Activated CD8-positive, alpha-beta T cell treated with anti-CD3 and anti-CD28 coated beads for 36 hours (primary cell): Measurements from ENCODE around the gene SZT2. TPM values are rescaled to one million over a fixed set of nuclear protein-coding genes. Genes with fewer than 3 reads are reported as not detected.

ENCODE experiments used
- ATAC-seq: fragments of 200-7000 bp; cut with Tn5 transposase; one replicate; pipeline ENCODE4 v1.10.0; 2021; ENCODE audit warnings: mild to moderate bottlenecking, moderate library complexity
- CTCF ChIA-PET: fragments of 350-600 bp; sonication (Branson Sonifier 250); formaldehyde crosslinking; loops from one replicate; lab custom pipeline; 2021; ENCODE audit warnings: antibody characterized with exemption; lab: Charles Lee
- POLR2A ChIA-PET: fragments of 350-600 bp; sonication (Branson Sonifier 250); formaldehyde crosslinking; loops from one replicate; lab custom pipeline; 2021; ENCODE audit warnings: antibody characterized with exemption; lab: Charles Lee
- DNase-seq: peaks from one replicate; pipeline ENCODE4 v3.0.0-alpha.2; 2020
- H3K27ac Mint-ChIP-seq: one replicate; pipeline ENCODE4 v1.8.0; 2021; ENCODE audit warnings: mild to moderate bottlenecking, mixed read lengths
- H3K27me3 Mint-ChIP-seq: one replicate; pipeline ENCODE4 v1.8.0; 2021; ENCODE audit warnings: mixed read lengths
- H3K36me3 Mint-ChIP-seq: one replicate; pipeline ENCODE4 v1.8.0; 2021; ENCODE audit warnings: low read depth, mixed read lengths
- H3K4me1 Mint-ChIP-seq: one replicate; pipeline ENCODE4 v1.8.0; 2021; ENCODE audit warnings: low read depth, mixed read lengths
- H3K4me3 Mint-ChIP-seq: one replicate; pipeline ENCODE4 v1.8.0; 2021; ENCODE audit warnings: mild to moderate bottlenecking, moderate library complexity, mixed read lengths
- H3K9me3 Mint-ChIP-seq: one replicate; pipeline ENCODE4 v1.8.0; 2021; ENCODE audit warnings: mixed read lengths
- CTCF ChIP-seq: fragments of 200-600 bp; IDR thresholded peaks from one replicate; pipeline ENCODE4 v1.8.0; 2022; ENCODE audit warnings: antibody characterized with exemption, mild to moderate bottlenecking
- intact Hi-C: fragments of 100-400 bp; cut with micrococcal nuclease; formaldehyde crosslinking; loops from one replicate; pipeline ENCODE4 v1.10.0; 2022
- microRNA-seq: library from miRNA; unstranded; fragments of <30 nt; microRNA quantifications from one replicate; pipeline ENCODE4 v1.2.0, GENCODE V29; 2022; ENCODE audit warnings: borderline microRNAs expressed, borderline replicate concordance
- total RNA-seq, 2 experiments: library from RNA; stranded (reverse); gene quantifications; one replicate each; pipeline ENCODE4 v1.2.3, GENCODE V29; 2021

SZT2 gene
- total RNA-seq, 2 experiments from 2014 or later: 30.1 to 33.3 TPM

GRCh38 chr1:43503534-43503933 is 113.8 kb downstream of the SZT2 start:
- intact Hi-C loops: no loop called here
- no peak overlapping the region for H3K4me3 Mint-ChIP-seq
- no peaks in the 10 kb centered on the region for H3K9me3 Mint-ChIP-seq
- DNase-seq (no peak), ATAC-seq (no peak)
- no peaks in the 10 kb centered on the region for H3K4me1 Mint-ChIP-seq
- no peaks in the 10 kb centered on the region for H3K36me3 Mint-ChIP-seq
- CTCF ChIA-PET: no interaction called here
- H3K27ac Mint-ChIP-seq: no peak overlapping the region
- peaks cover 8% of the 10 kb centered on the region for H3K27me3 Mint-ChIP-seq
- no peak for TF ChIP-seq CTCF
- POLR2A ChIA-PET: no interaction called here

Small RNAs within 50 kb of the gene (microRNA-seq; reads per million reads assigned to microRNA genes)
- gene MIR6734 (1.2 reads per million), gene MIR6735 (2.7 reads per million)

Other genes starting within 250 kb of the SZT2 start
- 100 to 1,000 TPM; 115 TPM for gene EBNA1BP2, start 217.6 kb upstream of the SZT2 start, total RNA-seq
- gene CFAP57, start 217.6 kb upstream of the SZT2 start, total RNA-seq: under 1 TPM; 0.18 to 0.23 TPM
- under 1 TPM in 1 of 2 experiments, not detected in 1; 0.81 TPM for gene TMEM125, start 119.9 kb upstream of the SZT2 start, total RNA-seq
- gene C1orf210, start 104.3 kb upstream of the SZT2 start, total RNA-seq: not detected
- gene TIE1, start 88.9 kb upstream of the SZT2 start, total RNA-seq: under 1 TPM in 1 of 2 experiments, not detected in 1; 0.25 TPM
- gene MPL, start 52.1 kb upstream of the SZT2 start, total RNA-seq: not detected
- 100 to 1,000 TPM; 160 to 167 TPM for gene CDC20, start 30.9 kb upstream of the SZT2 start, total RNA-seq
- gene ELOVL1, start 21.9 kb upstream of the SZT2 start, total RNA-seq: 10 to 100 TPM; 45.4 to 49.2 TPM
- 10 to 100 TPM; 33.5 to 34.5 TPM for gene MED8, start 99 bp upstream of the SZT2 start, total RNA-seq
- gene HYI, start 64.0 kb downstream of the SZT2 start, total RNA-seq: 1 to 10 TPM; 4.1 to 5.6 TPM
- 1 to 10 TPM; 3.8 to 4.5 TPM for gene PTPRF, start 141.0 kb downstream of the SZT2 start, total RNA-seq